HG03439 (cell line): ENCODE results near the gene ARIH2.
"Not testable (repeated sequence)": the region's sequence is repeated elsewhere in the genome, so short reads cannot be mapped to it uniquely, and the experiment has no call there.

Experiments used
- ATAC-seq: cut with Tn5 transposase; IDR thresholded peaks from one replicate; pipeline ENCODE4 v1.9.1; 2021; ENCODE audit warnings: mild to moderate bottlenecking, moderate library complexity; ENCODE audit not compliant: unreplicated experiment

Gene ARIH2

GRCh38 chr3:48999085-48999858 is 80.6 kb downstream of the ARIH2 start:
- ATAC-seq = no peak

- no peak for ATAC-seq
Observed at GRCh38 chr3:49001155-49001554, 82.5 kb downstream of the ARIH2 start.

GRCh38 chr3:49004352-49005302 is 86.0 kb downstream of the ARIH2 start:
- no peak for ATAC-seq

GRCh38 chr3:49005303-49005680 is 86.7 kb downstream of the ARIH2 start:
- ATAC-seq = no peak

GRCh38 chr3:49005998-49006397 is 87.4 kb downstream of the ARIH2 start:
- no peak for ATAC-seq

- no peak for ATAC-seq
Observed at GRCh38 chr3:49006408-49007067, 87.9 kb downstream of the ARIH2 start.

- ATAC-seq = peak; percentile 85
Observed at GRCh38 chr3:49007068-49007770, 88.6 kb downstream of the ARIH2 start, which contains the start of gene WDR6. Gene WDR6 (plus strand): TSS chr3:49007391. CDS start chr3:49007432, 41 bp downstream.

- peak; percentile 34 for ATAC-seq
Observed at GRCh38 chr3:49007771-49008528, 89.3 kb downstream of the ARIH2 start.

- ATAC-seq = not testable (repeated sequence)
Observed at GRCh38 chr3:49008627-49009026, 90.0 kb downstream of the ARIH2 start.

- ATAC-seq = no peak
Observed at GRCh38 chr3:49009396-49009795, 90.8 kb downstream of the ARIH2 start.

GRCh38 chr3:49012441-49013017 is 93.9 kb downstream of the ARIH2 start:
- no peak for ATAC-seq

GRCh38 chr3:49013113-49013737 is 94.6 kb downstream of the ARIH2 start:
- no peak for ATAC-seq

- ATAC-seq = no peak
Observed at GRCh38 chr3:49013738-49014660, 95.4 kb downstream of the ARIH2 start.

GRCh38 chr3:49015072-49015471 is 96.4 kb downstream of the ARIH2 start:
- no peak for ATAC-seq

- ATAC-seq = no peak
Observed at GRCh38 chr3:49015765-49016164, 97.1 kb downstream of the ARIH2 start.

GRCh38 chr3:49016414-49017228 is 98.0 kb downstream of the ARIH2 start:
- no peak for ATAC-seq
